Measurements from ENCODE around the gene LNX1. TPM values are rescaled to one million over a fixed set of nuclear protein-coding genes. Genes with fewer than 3 reads are reported as not detected.

LNX1 gene
- total RNA-seq, 1 donor = 0.43 TPM

GRCh38 chr4:53602390-53602789, 11.1 kb upstream of the LNX1 start:
- DNase-seq (ENCODE audit: low read depth) = no peak
- TF ChIP-seq, protein P1, sequence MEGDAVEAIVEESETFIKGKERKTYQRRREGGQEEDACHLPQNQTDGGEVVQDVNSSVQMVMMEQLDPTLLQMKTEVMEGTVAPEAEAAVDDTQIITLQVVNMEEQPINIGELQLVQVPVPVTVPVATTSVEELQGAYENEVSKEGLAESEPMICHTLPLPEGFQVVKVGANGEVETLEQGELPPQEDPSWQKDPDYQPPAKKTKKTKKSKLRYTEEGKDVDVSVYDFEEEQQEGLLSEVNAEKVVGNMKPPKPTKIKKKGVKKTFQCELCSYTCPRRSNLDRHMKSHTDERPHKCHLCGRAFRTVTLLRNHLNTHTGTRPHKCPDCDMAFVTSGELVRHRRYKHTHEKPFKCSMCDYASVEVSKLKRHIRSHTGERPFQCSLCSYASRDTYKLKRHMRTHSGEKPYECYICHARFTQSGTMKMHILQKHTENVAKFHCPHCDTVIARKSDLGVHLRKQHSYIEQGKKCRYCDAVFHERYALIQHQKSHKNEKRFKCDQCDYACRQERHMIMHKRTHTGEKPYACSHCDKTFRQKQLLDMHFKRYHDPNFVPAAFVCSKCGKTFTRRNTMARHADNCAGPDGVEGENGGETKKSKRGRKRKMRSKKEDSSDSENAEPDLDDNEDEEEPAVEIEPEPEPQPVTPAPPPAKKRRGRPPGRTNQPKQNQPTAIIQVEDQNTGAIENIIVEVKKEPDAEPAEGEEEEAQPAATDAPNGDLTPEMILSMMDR (IDR thresholded peaks at IDR 0.05; ENCODE audit: insufficient read depth, low read depth, low read length) = no peak
- H3K4me3 ChIP-seq (ENCODE audit: low read depth, low read length) = no peak overlapping the region

GRCh38 chr4:53601251-53601764, 10.0 kb upstream of the LNX1 start:
- H3K4me3 ChIP-seq (ENCODE audit: low read depth, low read length) = no peak overlapping the region
- TF ChIP-seq, protein P1 (IDR thresholded peaks at IDR 0.05; ENCODE audit: insufficient read depth, low read depth, low read length) = peak; percentile 47
- DNase-seq (ENCODE audit: low read depth) = no peak

GRCh38 chr4:53599632-53600031, 8.3 kb upstream of the LNX1 start:
- no peak for DNase-seq (ENCODE audit: low read depth)
- TF ChIP-seq, protein P1 (IDR thresholded peaks at IDR 0.05; ENCODE audit: insufficient read depth, low read depth, low read length) = no peak

DNA sequence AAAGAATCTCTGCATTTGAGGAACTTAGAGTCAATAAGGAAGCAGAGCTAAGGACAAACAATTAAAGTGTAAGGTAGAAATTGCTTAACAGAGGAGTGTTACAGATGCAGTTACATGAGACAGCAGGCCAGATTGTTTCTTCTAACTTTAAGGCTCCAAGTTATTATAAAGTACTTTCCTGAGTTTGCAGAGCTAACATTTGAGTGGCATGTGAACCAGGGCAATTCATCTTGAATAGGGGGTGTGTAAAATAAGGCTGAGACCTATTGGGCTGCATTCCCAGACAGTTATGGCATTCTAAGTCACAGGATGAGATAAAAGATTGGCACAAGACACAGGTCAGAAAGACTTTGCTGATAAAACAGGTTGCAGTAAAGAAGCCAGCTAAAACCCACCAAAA, 7.6 kb upstream of the LNX1 start:
- TF ChIP-seq, protein P1 (IDR thresholded peaks at IDR 0.05; ENCODE audit: insufficient read depth, low read depth, low read length) = no peak
- H3K4me3 ChIP-seq (ENCODE audit: low read depth, low read length) = no peak overlapping the region
- DNase-seq (ENCODE audit: low read depth) = no peak

More at GRCh38 chr4:53599632-53600031, 8.3 kb upstream of the LNX1 start:
- H3K4me3 ChIP-seq (ENCODE audit: low read depth, low read length) = no peak overlapping the region

GRCh38 chr4:53598483-53598882, 7.2 kb upstream of the LNX1 start:
- TF ChIP-seq, protein P1 (IDR thresholded peaks at IDR 0.05; ENCODE audit: insufficient read depth, low read depth, low read length) = no peak
- DNase-seq (ENCODE audit: low read depth) = no peak
- no peak overlapping the region for H3K4me3 ChIP-seq (ENCODE audit: low read depth, low read length)

DNA sequence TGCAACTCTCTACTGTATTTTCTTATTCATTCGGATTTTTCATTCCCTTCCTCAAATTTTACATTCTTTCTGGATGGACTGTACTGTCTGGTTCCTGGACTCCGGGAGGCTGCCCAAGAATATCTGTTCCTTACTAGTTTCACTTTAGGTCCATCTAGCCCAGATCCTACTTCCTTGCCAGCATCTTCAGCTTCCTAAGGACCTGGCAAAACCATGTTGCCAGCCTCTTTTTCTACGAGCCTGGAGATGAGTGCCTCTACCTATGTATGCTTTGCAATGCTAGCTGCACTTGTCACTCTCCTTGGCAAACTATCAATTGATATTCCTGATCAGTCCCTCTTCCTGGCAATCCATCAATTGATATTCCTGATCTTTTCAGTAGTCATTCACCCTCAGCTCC, 5.6 kb upstream of the LNX1 start:
- DNase-seq (ENCODE audit: low read depth) = no peak
- H3K4me3 ChIP-seq (ENCODE audit: low read depth, low read length) = no peak overlapping the region
- TF ChIP-seq, protein P1 (IDR thresholded peaks at IDR 0.05; ENCODE audit: insufficient read depth, low read depth, low read length) = no peak

- DNase-seq (ENCODE audit: low read depth) = no peak
Observed at GRCh38 chr4:53595834-53596233, 4.5 kb upstream of the LNX1 start.

More at GRCh38 chr4:53595834-53596233, 4.5 kb upstream of the LNX1 start:
- TF ChIP-seq, protein P1 (IDR thresholded peaks at IDR 0.05; ENCODE audit: insufficient read depth, low read depth, low read length) = no peak
- no peak overlapping the region for H3K4me3 ChIP-seq (ENCODE audit: low read depth, low read length)
